GM12872 (cell line): ENCODE measurements around the gene AMOTL1.

Experiments
- TF ChIP-seq, protein P1 (sequence below): IDR thresholded peaks from 3 replicates; pipeline ENCODE4 v1.5.1; 2011; ENCODE audit warnings: low read depth, mild to moderate bottlenecking, low read length, moderate library complexity; ENCODE audit not compliant: insufficient read depth

The AMOTL1 gene

DNA sequence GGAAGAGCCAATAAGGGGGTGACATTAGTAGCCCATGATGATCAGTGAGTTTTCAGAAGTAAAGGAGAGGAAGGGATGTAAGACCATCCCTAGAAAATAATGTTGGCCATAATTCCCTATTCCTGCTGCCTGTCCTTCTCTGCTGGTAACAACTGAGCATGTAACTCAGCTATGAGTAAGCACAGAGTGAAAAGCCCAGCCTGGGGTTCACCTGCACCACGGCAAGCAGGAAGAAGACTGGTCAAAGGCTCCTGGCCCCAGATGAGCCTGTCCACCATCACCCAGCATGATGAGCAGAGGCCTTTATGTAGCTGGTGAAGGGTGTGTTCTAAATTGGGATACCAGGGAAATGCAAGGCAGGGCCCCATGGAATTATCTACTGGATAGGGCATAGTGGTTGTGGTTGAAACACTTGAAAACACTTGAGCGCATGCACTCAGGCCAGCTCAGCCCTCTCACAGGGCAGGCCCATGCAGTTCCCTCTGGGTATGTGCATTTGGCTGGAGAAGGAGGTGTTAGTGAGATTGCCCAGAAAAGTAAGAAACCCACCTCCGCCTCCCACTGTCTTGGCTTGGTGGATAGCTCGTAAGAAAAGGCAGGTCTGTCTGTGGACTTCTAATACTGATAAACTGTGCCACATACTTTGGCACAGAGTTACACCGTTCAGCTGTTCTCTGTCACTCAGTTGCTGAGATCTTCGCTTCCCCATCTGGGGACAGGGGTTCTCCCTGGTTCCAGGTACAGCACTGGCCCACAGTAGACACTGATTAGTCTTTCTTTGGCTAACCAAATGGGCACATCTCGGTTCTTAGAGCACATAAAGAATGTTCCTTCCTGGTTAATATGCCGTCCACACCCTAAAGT, 86.8 kb downstream of the AMOTL1 start:
- TF ChIP-seq, protein P1, sequence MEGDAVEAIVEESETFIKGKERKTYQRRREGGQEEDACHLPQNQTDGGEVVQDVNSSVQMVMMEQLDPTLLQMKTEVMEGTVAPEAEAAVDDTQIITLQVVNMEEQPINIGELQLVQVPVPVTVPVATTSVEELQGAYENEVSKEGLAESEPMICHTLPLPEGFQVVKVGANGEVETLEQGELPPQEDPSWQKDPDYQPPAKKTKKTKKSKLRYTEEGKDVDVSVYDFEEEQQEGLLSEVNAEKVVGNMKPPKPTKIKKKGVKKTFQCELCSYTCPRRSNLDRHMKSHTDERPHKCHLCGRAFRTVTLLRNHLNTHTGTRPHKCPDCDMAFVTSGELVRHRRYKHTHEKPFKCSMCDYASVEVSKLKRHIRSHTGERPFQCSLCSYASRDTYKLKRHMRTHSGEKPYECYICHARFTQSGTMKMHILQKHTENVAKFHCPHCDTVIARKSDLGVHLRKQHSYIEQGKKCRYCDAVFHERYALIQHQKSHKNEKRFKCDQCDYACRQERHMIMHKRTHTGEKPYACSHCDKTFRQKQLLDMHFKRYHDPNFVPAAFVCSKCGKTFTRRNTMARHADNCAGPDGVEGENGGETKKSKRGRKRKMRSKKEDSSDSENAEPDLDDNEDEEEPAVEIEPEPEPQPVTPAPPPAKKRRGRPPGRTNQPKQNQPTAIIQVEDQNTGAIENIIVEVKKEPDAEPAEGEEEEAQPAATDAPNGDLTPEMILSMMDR, result no peak

DNA sequence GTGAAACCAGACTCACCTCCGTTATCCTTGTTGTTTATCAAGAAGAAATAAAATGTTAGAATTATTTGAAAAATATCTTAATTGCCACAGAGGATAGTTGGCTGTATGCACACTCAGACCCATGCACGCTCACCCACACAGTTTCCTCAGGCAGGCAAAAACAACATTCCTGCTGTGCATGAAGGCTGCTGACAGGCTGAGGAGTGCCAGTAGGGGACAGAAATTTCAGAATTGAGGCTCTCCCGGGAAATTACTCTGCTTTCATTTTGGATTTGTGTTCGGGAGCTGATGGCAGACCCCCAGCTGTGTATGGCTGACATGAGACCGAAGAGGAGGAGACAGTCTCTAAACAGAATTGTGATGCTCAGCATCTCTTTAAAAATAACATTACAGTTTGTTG, 87.5 kb downstream of the AMOTL1 start:
- TF ChIP-seq, protein P1, result no peak

DNA sequence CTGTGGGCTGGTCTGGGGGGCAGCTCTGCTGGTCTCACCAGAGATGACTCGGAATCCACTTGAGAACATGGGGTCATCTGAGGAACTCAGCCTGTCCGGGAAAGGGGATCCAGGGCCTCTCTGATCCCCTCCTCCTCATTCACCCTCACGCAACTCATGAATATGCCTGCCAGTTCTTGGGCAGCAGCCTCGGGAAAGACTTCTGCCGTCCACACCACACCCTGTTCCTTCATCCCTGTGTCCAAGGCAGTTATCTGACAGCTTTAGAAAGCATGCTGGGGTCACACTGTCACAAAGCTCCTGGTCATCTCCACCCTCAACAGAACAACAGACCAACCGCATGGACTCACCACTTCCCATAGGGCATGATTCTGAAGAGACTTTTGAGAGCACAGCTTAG, 88.3 kb downstream of the AMOTL1 start:
- TF ChIP-seq, protein P1, result no peak

DNA sequence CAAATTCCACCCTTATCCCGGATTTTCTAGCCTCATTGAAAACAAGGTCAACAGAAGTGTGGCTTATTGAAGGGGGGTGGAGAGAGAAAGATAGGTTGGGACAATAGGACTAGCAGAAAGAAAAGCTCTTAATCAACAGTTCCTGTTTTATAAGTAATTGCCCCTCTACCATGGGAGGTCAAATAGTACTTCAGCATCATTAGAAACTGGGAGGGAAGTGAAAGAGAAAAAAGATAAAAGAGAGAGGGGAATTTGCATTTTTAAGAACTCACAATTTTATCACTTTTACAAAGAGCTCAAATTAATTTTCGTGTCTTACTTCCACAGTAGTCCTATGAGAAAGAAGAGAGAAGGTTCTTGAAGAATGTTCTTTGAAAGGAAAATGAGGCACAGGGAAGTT, 89.2 kb downstream of the AMOTL1 start:
- TF ChIP-seq, protein P1, result no peak

DNA sequence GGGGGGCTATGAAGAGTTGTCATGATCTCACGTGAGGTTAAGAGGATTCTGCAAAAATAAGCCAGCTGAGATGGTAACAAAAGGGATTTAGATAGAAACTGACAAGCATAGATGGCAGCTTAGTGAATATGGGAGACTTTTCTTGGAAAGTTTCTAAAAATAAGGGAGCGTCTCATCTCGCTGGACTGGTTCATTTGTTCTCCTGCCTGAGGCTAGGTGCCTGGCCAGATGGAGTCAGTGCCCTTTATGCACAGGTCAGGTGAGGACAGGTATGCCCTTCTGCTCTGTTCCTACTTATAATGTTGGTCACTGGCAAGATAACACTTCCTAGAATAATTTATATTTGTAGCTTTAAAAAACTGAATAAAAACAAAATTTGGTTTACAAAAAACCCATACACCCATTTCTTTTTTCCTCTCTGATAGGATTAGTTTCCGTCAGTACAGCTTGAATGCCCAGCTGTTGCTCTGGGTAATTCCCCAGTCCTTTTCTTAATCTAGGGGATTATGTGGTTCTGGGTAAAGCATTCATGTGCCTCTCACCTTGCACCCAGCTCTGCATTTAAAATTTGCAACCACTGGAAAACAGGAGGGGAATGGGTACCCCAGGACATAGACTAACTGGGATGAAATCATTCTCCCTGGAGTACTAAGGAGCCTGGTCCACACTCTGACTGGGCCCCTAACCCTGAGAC, 90.0 kb downstream of the AMOTL1 start:
- TF ChIP-seq, protein P1, result no peak

DNA sequence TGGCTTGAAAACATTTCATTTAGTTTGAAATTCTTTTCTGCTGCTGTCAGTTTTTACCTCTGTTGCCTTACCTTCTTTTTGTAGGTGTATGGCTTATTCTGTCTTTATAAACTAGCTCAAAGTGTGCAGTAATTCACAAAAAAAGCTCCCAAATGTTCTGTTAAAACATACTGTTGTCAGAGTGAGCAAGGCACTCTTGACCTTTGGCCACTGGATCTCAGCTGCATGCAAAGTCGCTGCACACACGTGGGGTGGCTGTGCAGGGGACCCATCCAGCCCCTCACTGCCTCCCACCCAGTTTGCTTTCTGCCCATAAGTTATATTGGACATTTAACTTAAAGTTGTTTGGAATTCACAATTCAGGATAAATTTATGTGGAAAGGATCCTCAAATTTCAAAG, 92.2 kb downstream of the AMOTL1 start:
- TF ChIP-seq, protein P1, result no peak

DNA sequence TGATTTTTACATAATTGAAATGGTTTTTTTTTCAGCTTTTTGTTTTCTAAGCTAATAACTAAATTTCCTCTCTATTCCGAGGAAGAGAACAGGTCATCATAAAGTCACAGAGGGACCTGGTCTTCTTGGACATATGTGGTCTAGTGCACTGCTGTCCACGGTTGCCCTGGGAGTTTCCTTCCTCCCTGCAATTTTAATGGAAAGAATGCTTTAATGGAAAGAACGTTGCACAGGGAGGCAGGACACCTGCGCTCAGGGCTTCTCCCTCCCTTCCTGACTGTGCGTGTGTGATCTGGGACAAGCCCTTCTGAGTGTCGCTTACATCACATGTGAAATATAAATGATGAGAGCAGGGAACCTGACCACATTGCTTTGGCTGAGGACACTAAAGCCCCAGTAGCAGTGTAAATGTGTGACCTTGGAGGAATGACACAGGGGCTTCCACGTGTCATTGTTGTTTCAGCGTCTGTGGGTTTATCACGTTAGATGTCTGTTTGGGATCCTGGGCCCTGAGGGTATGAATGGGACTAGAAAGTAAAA, 93.2 kb downstream of the AMOTL1 start:
- TF ChIP-seq, protein P1, result no peak
